Dendritic cell treated with granulocyte-macrophage colony-stimulating factor and Interleukin-4, amounts not matched to agents 40 ng/mL and 50 ng/mL, for 4 days (primary cell): Measurements from ENCODE around the gene ABHD17C.

Source experiments
- H3K27ac Mint-ChIP-seq: one replicate; pipeline ENCODE4 v1.8.0; 2022; ENCODE audit warnings: mild to moderate bottlenecking, mixed read lengths
- H3K27me3 Mint-ChIP-seq: one replicate; pipeline ENCODE4 v1.8.0; 2022; ENCODE audit warnings: mild to moderate bottlenecking, mixed read lengths
- H3K36me3 Mint-ChIP-seq: one replicate; pipeline ENCODE4 v1.8.0; 2022; ENCODE audit warnings: low read depth, mixed read lengths
- H3K4me1 Mint-ChIP-seq: one replicate; pipeline ENCODE4 v1.8.0; 2022; ENCODE audit warnings: low read depth, mixed read lengths
- H3K4me3 Mint-ChIP-seq: one replicate; pipeline ENCODE4 v1.8.0; 2022; ENCODE audit warnings: mild to moderate bottlenecking, moderate library complexity, mixed read lengths
- H3K9me3 Mint-ChIP-seq: one replicate; pipeline ENCODE4 v1.8.0; 2022; ENCODE audit warnings: mixed read lengths
- intact Hi-C: fragments of 100-400 bp; cut with micrococcal nuclease; formaldehyde crosslinking; loops from one replicate; pipeline ENCODE4 v1.15.0; 2022

Gene ABHD17C

GRCh38 chr15:80674245-80674614 lies 20.9 kb upstream of the ABHD17C start:
- intact Hi-C loops = no loop called here
- H3K27me3 Mint-ChIP-seq = no peaks in the 10 kb centered on the region
- H3K9me3 Mint-ChIP-seq = no peaks in the 10 kb centered on the region
- peak overlapping the region; percentile 54 for H3K27ac Mint-ChIP-seq
- H3K36me3 Mint-ChIP-seq = no peaks in the 10 kb centered on the region
- H3K4me1 Mint-ChIP-seq = peaks cover 14% of the 10 kb centered on the region
- no peak overlapping the region for H3K4me3 Mint-ChIP-seq

- Mint-ChIP-seq H3K9me3 (peaks cover 12% of the 10 kb centered on the region), H3K27me3 (peaks cover 3% of the 10 kb centered on the region), H3K36me3 (no peaks in the 10 kb centered on the region), H3K4me3 (no peak overlapping the region), H3K4me1 (peaks cover 14% of the 10 kb centered on the region), H3K27ac (no peak overlapping the region)
- intact Hi-C loops = no loop called here
Measured at GRCh38 chr15:80677041-80677440, 18.1 kb upstream of the ABHD17C start.

- Mint-ChIP-seq H3K4me1 (peaks cover 6% of the 10 kb centered on the region), H3K27me3 (peaks cover 3% of the 10 kb centered on the region), H3K4me3 (no peak overlapping the region), H3K27ac (no peak overlapping the region), H3K9me3 (peaks cover 12% of the 10 kb centered on the region), H3K36me3 (no peaks in the 10 kb centered on the region)
- intact Hi-C loops = no loop called here
Measured at GRCh38 chr15:80679167-80679803, 15.8 kb upstream of the ABHD17C start.

- Mint-ChIP-seq H3K4me3 (no peak overlapping the region), H3K27me3 (peaks cover 3% of the 10 kb centered on the region), H3K9me3 (peaks cover 12% of the 10 kb centered on the region), H3K27ac (no peak overlapping the region), H3K4me1 (peaks cover under 1% of the 10 kb centered on the region), H3K36me3 (no peaks in the 10 kb centered on the region)
- intact Hi-C loops = no loop called here
Measured at GRCh38 chr15:80679804-80680175, 15.3 kb upstream of the ABHD17C start.

GRCh38 chr15:80682201-80682600 lies 12.9 kb upstream of the ABHD17C start:
- Mint-ChIP-seq H3K9me3 (peaks cover 12% of the 10 kb centered on the region), H3K27me3 (peaks cover 3% of the 10 kb centered on the region), H3K4me3 (no peak overlapping the region), H3K36me3 (no peaks in the 10 kb centered on the region), H3K27ac (no peak overlapping the region), H3K4me1 (no peaks in the 10 kb centered on the region)
- intact Hi-C loops = no loop called here

- no peak overlapping the region for H3K27ac Mint-ChIP-seq
- H3K4me1 Mint-ChIP-seq = no peaks in the 10 kb centered on the region
- peaks cover 12% of the 10 kb centered on the region for H3K9me3 Mint-ChIP-seq
- no peaks in the 10 kb centered on the region for H3K36me3 Mint-ChIP-seq
- peaks cover 3% of the 10 kb centered on the region for H3K27me3 Mint-ChIP-seq
- H3K4me3 Mint-ChIP-seq = no peak overlapping the region
- intact Hi-C loops = no loop called here
Measured at GRCh38 chr15:80684697-80685096, 10.4 kb upstream of the ABHD17C start.

- Mint-ChIP-seq H3K9me3 (peaks cover 8% of the 10 kb centered on the region), H3K27me3 (peaks cover 2% of the 10 kb centered on the region), H3K4me3 (no peak overlapping the region), H3K27ac (no peak overlapping the region), H3K4me1 (no peaks in the 10 kb centered on the region), H3K36me3 (no peaks in the 10 kb centered on the region)
- intact Hi-C loops = no loop called here
Measured at GRCh38 chr15:80685628-80686027, 9.5 kb upstream of the ABHD17C start.

GRCh38 chr15:80689294-80689693 lies 5.8 kb upstream of the ABHD17C start:
- H3K27ac Mint-ChIP-seq = no peak overlapping the region
- intact Hi-C loops = no loop called here

GRCh38 chr15:80689716-80690115 lies 5.4 kb upstream of the ABHD17C start:
- Mint-ChIP-seq H3K27me3 (peaks cover 6% of the 10 kb centered on the region), H3K27ac (no peak overlapping the region), H3K9me3 (no peaks in the 10 kb centered on the region), H3K36me3 (no peaks in the 10 kb centered on the region), H3K4me3 (no peak overlapping the region), H3K4me1 (peaks cover 11% of the 10 kb centered on the region)
- intact Hi-C loops = loop anchor here (10.0 kb wide), 1 partner anchor 85 kb away; the partner anchor contains the start of gene CEMIP

More at GRCh38 chr15:80689294-80689693, 5.8 kb upstream of the ABHD17C start:
- H3K4me1 Mint-ChIP-seq = peaks cover 6% of the 10 kb centered on the region
- H3K4me3 Mint-ChIP-seq = no peak overlapping the region
- H3K9me3 Mint-ChIP-seq = no peaks in the 10 kb centered on the region
- peaks cover 4% of the 10 kb centered on the region for H3K27me3 Mint-ChIP-seq
- H3K36me3 Mint-ChIP-seq = no peaks in the 10 kb centered on the region

- Mint-ChIP-seq H3K27me3 (peaks cover 16% of the 10 kb centered on the region), H3K4me3 (no peak overlapping the region), H3K9me3 (no peaks in the 10 kb centered on the region), H3K27ac (no peak overlapping the region), H3K36me3 (no peaks in the 10 kb centered on the region), H3K4me1 (peaks cover 21% of the 10 kb centered on the region)
- intact Hi-C loops = loop anchor here (10.0 kb wide), 1 partner anchor 83 kb away; the partner anchor contains the start of gene CEMIP
Measured at GRCh38 chr15:80691575-80691974, 3.5 kb upstream of the ABHD17C start.

GRCh38 chr15:80693682-80694610 lies 1.2 kb upstream of the ABHD17C start:
- Mint-ChIP-seq H3K4me3 (peak overlapping the region; percentile 71), H3K4me1 (peaks cover 22% of the 10 kb centered on the region), H3K27me3 (peaks cover 26% of the 10 kb centered on the region), H3K27ac (no peak overlapping the region), H3K36me3 (no peaks in the 10 kb centered on the region), H3K9me3 (no peaks in the 10 kb centered on the region)
- intact Hi-C loops = loop anchor here (10.0 kb wide), 1 partner anchor 81 kb away; the partner anchor contains the start of gene CEMIP

- Mint-ChIP-seq H3K4me1 (peaks cover 22% of the 10 kb centered on the region), H3K36me3 (no peaks in the 10 kb centered on the region), H3K4me3 (peak overlapping the region; percentile 71), H3K9me3 (no peaks in the 10 kb centered on the region), H3K27me3 (peaks cover 26% of the 10 kb centered on the region), H3K27ac (no peak overlapping the region)
- intact Hi-C loops = loop anchor here (10.0 kb wide), 1 partner anchor 80 kb away; the partner anchor contains the start of gene CEMIP
Measured at GRCh38 chr15:80694611-80695098, 455 bp upstream of the ABHD17C start.

GRCh38 chr15:80695911-80696661 lies 976 bp downstream of the ABHD17C start:
- peak overlapping the region; percentile 45 for H3K27ac Mint-ChIP-seq

More at GRCh38 chr15:80695911-80696661, 976 bp downstream of the ABHD17C start:
- Mint-ChIP-seq H3K4me3 (peak overlapping the region; percentile 78), H3K4me1 (peaks cover 22% of the 10 kb centered on the region), H3K27me3 (peaks cover 26% of the 10 kb centered on the region), H3K9me3 (no peaks in the 10 kb centered on the region), H3K36me3 (no peaks in the 10 kb centered on the region)
- intact Hi-C loops = loop anchor here (10.0 kb wide), 1 partner anchor 79 kb away; the partner anchor contains the start of gene CEMIP
